Sigmoid colon (tissue), 4 donors: ENCODE results near the gene DPP6.

Source experiments
- CTCF ChIP-seq, 4 experiments: fragments of 450-650 bp in 3 of 4; fragments of 200-600 bp in 1 of 4; IDR thresholded peaks; one replicate each; pipeline ENCODE4 v1.5.1; 2016 to 2019; ENCODE audit warnings: antibody characterized with exemption in 4 of 4, mild to moderate bottlenecking in 3 of 4, moderate library complexity in 2 of 4
- POLR2AphosphoS5 ChIP-seq, 4 donors: sonication (generic); formaldehyde crosslinking; IDR thresholded peaks; one replicate each; pipeline ENCODE4 v1.6.1; 2017; ENCODE audit warnings: antibody characterized with exemption in 4 of 4

GRCh38 chr7:154910125-154910524, 857.9 kb downstream of the DPP6 start:
- no peak for TF ChIP-seq CTCF (IDR thresholded peaks at IDR 0.05)
- TF ChIP-seq POLR2AphosphoS5 (IDR thresholded peaks at IDR 0.05): no peak
